HG02588 (cell line): ENCODE results near the gene PTGIS.

Source experiments
- ATAC-seq: cut with Tn5 transposase; IDR thresholded peaks from one replicate; pipeline ENCODE4 v1.9.1; 2021; ENCODE audit warnings: mild to moderate bottlenecking, moderate library complexity; ENCODE audit not compliant: unreplicated experiment

The PTGIS gene

GRCh38 chr20:49503176-49503575 lies 64.8 kb downstream of the PTGIS start:
- ATAC-seq = no peak

- no peak for ATAC-seq
These were observed 66.0 kb downstream of the PTGIS start for GRCh38 chr20:49501917-49502316.

GRCh38 chr20:49497398-49497669 lies 70.6 kb downstream of the PTGIS start:
- ATAC-seq = no peak

GRCh38 chr20:49496553-49497397 lies 71.2 kb downstream of the PTGIS start:
- no peak for ATAC-seq

GRCh38 chr20:49496043-49496442 lies 71.9 kb downstream of the PTGIS start:
- ATAC-seq = no peak

- ATAC-seq = no peak
These were observed 77.2 kb downstream of the PTGIS start for GRCh38 chr20:49490689-49491088.

- no peak for ATAC-seq
These were observed 78.2 kb downstream of the PTGIS start for GRCh38 chr20:49489688-49490087.

GRCh38 chr20:49486064-49486463 lies 81.9 kb downstream of the PTGIS start:
- ATAC-seq = no peak

- no peak for ATAC-seq
These were observed 82.4 kb downstream of the PTGIS start for GRCh38 chr20:49485563-49485962.

GRCh38 chr20:49484180-49485140 lies 83.5 kb downstream of the PTGIS start:
- no peak for ATAC-seq

- no peak for ATAC-seq
These were observed 84.2 kb downstream of the PTGIS start for GRCh38 chr20:49483696-49484123.

- ATAC-seq = no peak
These were observed 84.8 kb downstream of the PTGIS start for GRCh38 chr20:49483018-49483695.

GRCh38 chr20:49482621-49483017 lies 85.3 kb downstream of the PTGIS start, which contains the start of gene KCNB1:
TSS of gene KCNB1 (minus strand) at chr20:49482668. CDS start at chr20:49482480, 188 bp downstream.
- no peak for ATAC-seq

GRCh38 chr20:49482173-49482572 lies 85.8 kb downstream of the PTGIS start:
- no peak for ATAC-seq

- ATAC-seq = no peak
These were observed 86.8 kb downstream of the PTGIS start for GRCh38 chr20:49481116-49481515.

GRCh38 chr20:49480236-49480635 lies 87.7 kb downstream of the PTGIS start:
- no peak for ATAC-seq

- ATAC-seq = no peak
These were observed 88.2 kb downstream of the PTGIS start for GRCh38 chr20:49479785-49480184.

GRCh38 chr20:49478754-49479689 lies 88.9 kb downstream of the PTGIS start:
- no peak for ATAC-seq

- no peak for ATAC-seq
These were observed 89.7 kb downstream of the PTGIS start for GRCh38 chr20:49478266-49478665.

- ATAC-seq = no peak
These were observed 90.7 kb downstream of the PTGIS start for GRCh38 chr20:49477200-49477599.
